ENCODE measurements around the gene TRHDE.

DNA sequence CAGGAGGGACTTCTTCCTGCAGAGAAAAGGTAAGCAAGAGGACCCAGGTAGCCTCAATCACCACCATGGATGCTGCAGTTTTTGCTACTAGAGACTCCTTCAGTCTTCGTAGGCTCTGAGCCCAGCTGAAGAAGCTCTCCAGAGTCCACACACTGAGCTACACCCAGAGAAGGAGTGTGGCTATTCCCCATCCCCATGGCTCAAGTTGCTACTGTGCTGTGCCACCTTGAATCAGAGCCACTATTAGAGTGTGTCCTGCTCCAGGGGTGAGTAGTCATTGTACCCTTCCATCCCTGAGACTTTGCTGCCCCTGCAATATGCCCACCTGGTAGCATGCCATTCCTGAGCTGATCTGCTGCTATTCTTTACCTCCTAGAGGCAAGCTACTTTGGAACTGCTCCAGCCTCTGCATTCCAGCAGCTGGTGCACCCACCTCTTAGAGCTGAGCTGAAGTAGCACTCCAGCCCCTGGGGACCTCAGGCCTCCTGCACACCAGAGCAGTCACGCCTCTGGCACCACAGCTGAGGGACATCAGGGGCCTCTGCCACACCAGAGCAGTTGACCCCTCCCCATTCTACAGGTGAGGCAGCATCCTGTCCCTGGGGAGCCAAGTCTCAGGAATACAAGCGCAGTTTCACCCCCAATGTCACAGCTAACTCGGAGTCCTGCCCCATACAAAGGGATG, 213.0 kb downstream of the TRHDE start:
- TF ChIP-seq, protein P1, sequence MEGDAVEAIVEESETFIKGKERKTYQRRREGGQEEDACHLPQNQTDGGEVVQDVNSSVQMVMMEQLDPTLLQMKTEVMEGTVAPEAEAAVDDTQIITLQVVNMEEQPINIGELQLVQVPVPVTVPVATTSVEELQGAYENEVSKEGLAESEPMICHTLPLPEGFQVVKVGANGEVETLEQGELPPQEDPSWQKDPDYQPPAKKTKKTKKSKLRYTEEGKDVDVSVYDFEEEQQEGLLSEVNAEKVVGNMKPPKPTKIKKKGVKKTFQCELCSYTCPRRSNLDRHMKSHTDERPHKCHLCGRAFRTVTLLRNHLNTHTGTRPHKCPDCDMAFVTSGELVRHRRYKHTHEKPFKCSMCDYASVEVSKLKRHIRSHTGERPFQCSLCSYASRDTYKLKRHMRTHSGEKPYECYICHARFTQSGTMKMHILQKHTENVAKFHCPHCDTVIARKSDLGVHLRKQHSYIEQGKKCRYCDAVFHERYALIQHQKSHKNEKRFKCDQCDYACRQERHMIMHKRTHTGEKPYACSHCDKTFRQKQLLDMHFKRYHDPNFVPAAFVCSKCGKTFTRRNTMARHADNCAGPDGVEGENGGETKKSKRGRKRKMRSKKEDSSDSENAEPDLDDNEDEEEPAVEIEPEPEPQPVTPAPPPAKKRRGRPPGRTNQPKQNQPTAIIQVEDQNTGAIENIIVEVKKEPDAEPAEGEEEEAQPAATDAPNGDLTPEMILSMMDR (optimal IDR thresholded peaks at IDR 0.05 in 1 of 3, IDR thresholded peaks at IDR 0.05 in 1 of 3, conservative IDR thresholded peaks at IDR 0.05 in 1 of 3; ENCODE audit: extremely low read depth in 1 of 3, insufficient read depth in 2 of 3, low read length in 3 of 3), result no peak
- no peak for TF ChIP-seq EZH2 (IDR thresholded peaks at IDR 0.05; ENCODE audit: low read length)
